RPMI8226 (cell line): Measurements from ENCODE around the gene DMD.

Source experiments
- DNase-seq: peaks from one replicate; pipeline ENCODE4 v3.0.0-alpha.2; 2015

Gene DMD

GRCh38 chrX:33014949-33015348 is 196.4 kb downstream of the DMD start:
- no peak for DNase-seq

- no peak for DNase-seq
These were observed 197.3 kb downstream of the DMD start for GRCh38 chrX:33014086-33014485.

- DNase-seq: no peak
These were observed 210.2 kb downstream of the DMD start for GRCh38 chrX:33001107-33001506.

GRCh38 chrX:32998776-32999175 is 212.6 kb downstream of the DMD start:
- no peak for DNase-seq

- DNase-seq: no peak
These were observed 215.9 kb downstream of the DMD start for GRCh38 chrX:32995427-32995826.

- DNase-seq: no peak
These were observed 224.2 kb downstream of the DMD start for GRCh38 chrX:32987142-32987541.

GRCh38 chrX:32985544-32985943 is 225.8 kb downstream of the DMD start:
- no peak for DNase-seq

GRCh38 chrX:32966821-32967355 is 244.5 kb downstream of the DMD start:
- no peak for DNase-seq

- DNase-seq: no peak
These were observed 257.2 kb downstream of the DMD start for GRCh38 chrX:32954125-32954524.

GRCh38 chrX:32948130-32948529 is 263.2 kb downstream of the DMD start:
- DNase-seq: no peak

- DNase-seq: no peak
These were observed 274.3 kb downstream of the DMD start for GRCh38 chrX:32937043-32937442.

- DNase-seq: no peak
These were observed 277.8 kb downstream of the DMD start for GRCh38 chrX:32933548-32933947.

GRCh38 chrX:32929040-32929439 is 282.3 kb downstream of the DMD start:
- no peak for DNase-seq

GRCh38 chrX:32896088-32896487 is 315.3 kb downstream of the DMD start:
- DNase-seq: no peak

- no peak for DNase-seq
These were observed 316.7 kb downstream of the DMD start for GRCh38 chrX:32894679-32895078.

GRCh38 chrX:32893751-32894150 is 317.6 kb downstream of the DMD start:
- no peak for DNase-seq

- DNase-seq: no peak
These were observed 333.8 kb downstream of the DMD start for GRCh38 chrX:32877592-32877991.

- no peak for DNase-seq
These were observed 336.5 kb downstream of the DMD start for GRCh38 chrX:32874839-32875238.

GRCh38 chrX:32873786-32874185 is 337.6 kb downstream of the DMD start:
- no peak for DNase-seq

- DNase-seq: no peak
These were observed 339.7 kb downstream of the DMD start for GRCh38 chrX:32871636-32872035.

- no peak for DNase-seq
These were observed 342.8 kb downstream of the DMD start for GRCh38 chrX:32868524-32868895.

- no peak for DNase-seq
These were observed 343.4 kb downstream of the DMD start for GRCh38 chrX:32867781-32868523.

- DNase-seq: no peak
These were observed 359.1 kb downstream of the DMD start for GRCh38 chrX:32852203-32852602.

- no peak for DNase-seq
These were observed 359.8 kb downstream of the DMD start for GRCh38 chrX:32851556-32851955.

- DNase-seq: no peak
These were observed 363.4 kb downstream of the DMD start for GRCh38 chrX:32847921-32848320.
